ENCODE data around the gene HAUS7.

- no peak for TF ChIP-seq CTCF (IDR thresholded peaks at IDR 0.05)
- TF ChIP-seq POLR2A (IDR thresholded peaks at IDR 0.05), result no peak
- TF ChIP-seq EP300 (IDR thresholded peaks at IDR 0.05), result no peak
Observed at GRCh38 chrX:153423652-153424051, 46.7 kb downstream of the HAUS7 start.
